Measurements from ENCODE around the gene MED15.

DNA sequence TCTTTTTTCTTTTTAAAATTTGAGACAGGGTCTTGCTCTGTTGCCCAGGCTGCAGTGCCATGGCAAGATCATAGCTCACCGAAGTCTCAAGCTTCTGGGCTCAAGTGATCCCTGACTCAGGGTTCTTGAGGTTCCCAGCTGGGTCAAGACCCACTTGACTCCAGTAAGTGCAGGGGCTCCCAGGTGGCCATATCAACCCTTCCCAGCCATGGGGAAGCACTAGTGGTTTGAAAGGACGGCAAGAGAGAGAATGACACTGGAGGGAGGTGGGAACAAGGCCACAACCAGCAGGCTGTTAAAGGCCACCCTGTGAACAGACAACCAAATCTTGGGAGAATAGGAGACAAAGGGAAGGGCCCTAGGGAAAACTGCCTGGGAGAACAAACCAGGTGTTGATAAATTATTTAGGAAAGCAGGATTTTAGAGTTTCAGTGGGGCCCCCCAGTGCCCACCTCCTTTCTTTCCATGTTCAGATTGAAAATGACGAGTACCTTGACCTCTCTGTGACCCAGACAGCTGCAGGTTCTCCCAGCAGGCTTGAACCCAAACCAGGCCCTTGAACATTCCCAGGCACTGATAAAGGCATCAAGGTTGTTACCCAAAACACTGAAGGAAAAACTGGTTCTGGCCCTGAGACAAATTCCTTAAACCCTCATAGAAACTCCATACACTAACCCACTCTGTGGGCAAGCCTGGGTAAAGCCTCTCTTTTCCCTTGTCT is 40.6 kb upstream of the MED15 start:
- TF ChIP-seq POLR2A (IDR thresholded peaks at IDR 0.05; ENCODE audit: low read depth), result no peak
- TF ChIP-seq, protein P1, sequence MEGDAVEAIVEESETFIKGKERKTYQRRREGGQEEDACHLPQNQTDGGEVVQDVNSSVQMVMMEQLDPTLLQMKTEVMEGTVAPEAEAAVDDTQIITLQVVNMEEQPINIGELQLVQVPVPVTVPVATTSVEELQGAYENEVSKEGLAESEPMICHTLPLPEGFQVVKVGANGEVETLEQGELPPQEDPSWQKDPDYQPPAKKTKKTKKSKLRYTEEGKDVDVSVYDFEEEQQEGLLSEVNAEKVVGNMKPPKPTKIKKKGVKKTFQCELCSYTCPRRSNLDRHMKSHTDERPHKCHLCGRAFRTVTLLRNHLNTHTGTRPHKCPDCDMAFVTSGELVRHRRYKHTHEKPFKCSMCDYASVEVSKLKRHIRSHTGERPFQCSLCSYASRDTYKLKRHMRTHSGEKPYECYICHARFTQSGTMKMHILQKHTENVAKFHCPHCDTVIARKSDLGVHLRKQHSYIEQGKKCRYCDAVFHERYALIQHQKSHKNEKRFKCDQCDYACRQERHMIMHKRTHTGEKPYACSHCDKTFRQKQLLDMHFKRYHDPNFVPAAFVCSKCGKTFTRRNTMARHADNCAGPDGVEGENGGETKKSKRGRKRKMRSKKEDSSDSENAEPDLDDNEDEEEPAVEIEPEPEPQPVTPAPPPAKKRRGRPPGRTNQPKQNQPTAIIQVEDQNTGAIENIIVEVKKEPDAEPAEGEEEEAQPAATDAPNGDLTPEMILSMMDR (IDR thresholded peaks at IDR 0.05), result no peak

Measured in esophagus muscularis mucosa (tissue), 3 donors.